GM21723 (cell line): Measurements from ENCODE around the gene APPL2.
"Not testable (repeated sequence)": the region's sequence is repeated elsewhere in the genome, so short reads cannot be mapped to it uniquely, and the experiment has no call there.

Experiments
- ATAC-seq: cut with Tn5 transposase; IDR thresholded peaks from one replicate; pipeline ENCODE4 v1.9.1; 2021; ENCODE audit warnings: mild to moderate bottlenecking, moderate library complexity; ENCODE audit not compliant: unreplicated experiment

The APPL2 gene

DNA sequence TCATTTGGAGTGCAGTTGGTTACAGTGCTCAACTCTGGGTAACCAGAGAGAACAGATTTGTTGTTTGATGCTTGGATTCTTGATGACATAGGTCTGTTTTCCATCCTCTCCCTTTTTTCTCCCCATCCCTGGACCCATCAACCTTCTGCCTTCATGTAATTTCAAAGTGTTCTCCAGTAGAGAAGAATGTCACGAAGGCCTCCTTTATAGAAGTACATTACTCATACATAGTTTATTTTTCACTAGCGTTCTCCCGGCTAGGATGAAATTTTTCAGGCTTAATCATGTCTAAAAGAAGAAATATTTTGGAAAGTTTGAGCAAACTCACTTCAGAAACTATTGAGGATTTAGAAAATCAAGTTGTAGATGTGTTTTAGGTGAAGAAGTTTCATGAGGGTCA, 20.9 kb upstream of the APPL2 start:
- no peak for ATAC-seq

GRCh38 chr12:105256431-105256830, 20.5 kb upstream of the APPL2 start:
- not testable (repeated sequence) for ATAC-seq

DNA sequence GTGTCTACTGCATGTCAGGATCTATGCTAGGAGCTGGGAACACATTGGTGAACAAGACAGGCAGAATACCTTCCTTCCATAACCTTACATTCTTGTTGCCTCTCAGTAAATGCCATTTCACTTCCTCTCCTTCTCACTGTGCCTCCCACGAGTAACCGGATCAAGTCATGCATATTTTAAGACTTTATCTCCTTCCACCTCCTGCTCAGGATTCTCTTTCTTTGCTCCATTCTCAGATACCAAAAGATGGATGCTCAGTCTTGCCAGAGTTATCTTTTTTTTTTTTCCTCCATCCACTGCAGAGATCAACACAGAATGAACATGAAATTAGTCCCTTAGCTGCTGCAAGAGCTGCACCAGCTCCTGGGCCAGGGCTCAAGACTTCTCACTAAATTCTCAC, 20.0 kb upstream of the APPL2 start:
- ATAC-seq, result no peak

GRCh38 chr12:105253866-105254513, 18.0 kb upstream of the APPL2 start:
- no peak for ATAC-seq

DNA sequence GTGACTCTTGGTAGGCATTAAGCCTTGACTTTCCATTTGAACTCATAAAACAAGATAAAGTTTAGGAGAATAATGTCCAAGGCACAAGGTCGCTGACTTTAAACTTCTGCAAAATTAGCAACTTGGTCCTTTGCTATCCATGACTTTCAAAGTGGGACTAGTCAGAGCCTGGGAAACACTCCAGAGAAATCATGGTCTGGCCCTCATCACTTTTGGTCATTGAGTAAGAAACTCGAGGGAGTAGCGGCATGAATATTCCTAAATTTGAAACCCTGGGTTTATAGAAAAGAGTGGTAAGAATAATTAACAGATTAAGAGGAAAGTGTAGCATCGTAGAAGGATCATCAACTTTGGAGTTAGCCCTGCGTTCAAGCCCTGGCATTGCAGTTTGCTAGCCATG, 16.9 kb upstream of the APPL2 start:
- ATAC-seq, result no peak

- not testable (repeated sequence) for ATAC-seq
Observed at GRCh38 chr12:105245776-105246427, 9.9 kb upstream of the APPL2 start.

GRCh38 chr12:105245291-105245690, 9.3 kb upstream of the APPL2 start:
- no peak for ATAC-seq

- no peak for ATAC-seq
Observed at GRCh38 chr12:105240228-105240627, 4.3 kb upstream of the APPL2 start.

GRCh38 chr12:105239304-105239703, 3.3 kb upstream of the APPL2 start:
- ATAC-seq, result no peak

DNA sequence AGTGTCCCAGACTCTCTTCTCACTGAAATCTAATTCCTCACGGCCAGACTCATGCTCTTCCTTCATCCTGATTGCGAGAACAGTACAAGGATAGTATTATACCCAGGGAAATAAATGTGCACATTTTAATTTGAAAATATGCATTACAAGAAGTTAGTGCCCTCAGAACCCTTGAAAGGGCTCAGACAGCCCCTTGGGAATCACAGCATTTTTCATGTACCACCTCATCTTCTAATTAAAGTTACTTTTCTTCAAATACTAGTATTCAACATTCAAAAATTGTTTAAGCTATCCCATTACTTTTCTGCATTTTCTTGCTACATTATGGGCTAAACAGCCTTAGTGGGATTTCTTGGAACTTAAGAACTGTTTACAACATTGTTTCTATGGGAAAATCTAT, 1.7 kb upstream of the APPL2 start:
- no peak for ATAC-seq

- peak; percentile 23 for ATAC-seq
Observed at GRCh38 chr12:105235281-105235731, 668 bp downstream of the APPL2 start.

DNA sequence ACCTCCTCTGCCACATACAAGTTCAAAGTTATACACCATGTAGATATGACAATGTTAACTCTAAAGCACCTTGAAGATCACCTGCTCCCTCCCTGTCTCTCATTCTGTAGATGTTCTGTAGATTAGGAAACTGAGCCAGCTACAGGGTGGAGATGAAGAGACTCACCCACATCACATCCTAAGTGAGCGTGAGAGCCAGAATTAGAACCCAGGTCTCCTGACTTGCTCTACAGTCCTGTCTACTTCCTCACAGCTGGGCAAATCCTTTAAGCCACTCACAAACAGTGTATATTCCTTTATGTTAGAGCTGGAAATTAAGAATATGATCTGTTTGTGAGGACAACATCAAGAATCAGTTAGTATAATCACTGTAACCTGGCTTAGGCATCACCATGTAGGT, 1.8 kb downstream of the APPL2 start:
- no peak for ATAC-seq

DNA sequence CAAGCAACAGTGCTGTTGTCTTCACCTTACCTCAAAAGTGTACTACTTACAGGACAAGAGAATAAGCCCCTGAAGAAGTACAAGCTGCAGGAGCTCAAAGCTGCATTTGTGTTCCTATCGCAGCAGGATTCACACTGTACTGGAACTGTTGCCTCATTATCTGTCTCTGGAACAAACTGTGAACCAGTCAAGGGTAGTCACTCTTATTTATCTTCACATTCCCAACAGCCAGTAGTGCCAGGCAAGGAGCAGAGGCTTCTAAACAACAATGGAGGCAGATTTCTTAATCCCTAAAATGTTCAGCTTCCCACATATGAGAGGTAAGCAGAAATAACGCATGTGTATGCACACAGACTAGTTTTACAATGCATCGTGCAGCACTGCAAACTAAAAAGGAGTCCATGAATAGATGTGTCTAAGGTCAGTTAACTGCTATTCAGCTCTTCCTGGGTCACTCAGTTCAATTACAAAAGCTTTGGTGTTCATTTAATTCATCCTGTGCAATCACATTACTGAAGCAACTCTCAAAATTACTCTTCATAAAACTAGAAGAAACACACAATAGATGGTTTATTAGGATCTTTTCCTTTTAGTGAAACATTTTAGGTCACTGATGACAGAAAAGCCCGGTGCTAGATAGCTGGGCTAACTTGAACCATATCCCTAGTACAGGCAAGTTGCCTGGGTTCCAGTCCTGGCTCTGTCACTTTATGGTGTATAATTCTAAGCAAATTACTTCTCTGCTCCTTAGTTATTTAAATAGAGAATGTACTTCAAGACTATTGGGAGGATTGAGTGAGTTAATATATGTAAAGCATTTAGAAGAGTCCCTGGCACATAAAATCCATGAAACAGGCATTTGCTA, 2.7 kb downstream of the APPL2 start:
- ATAC-seq, result no peak

- no peak for ATAC-seq
Observed at GRCh38 chr12:105231396-105231795, 4.6 kb downstream of the APPL2 start.

DNA sequence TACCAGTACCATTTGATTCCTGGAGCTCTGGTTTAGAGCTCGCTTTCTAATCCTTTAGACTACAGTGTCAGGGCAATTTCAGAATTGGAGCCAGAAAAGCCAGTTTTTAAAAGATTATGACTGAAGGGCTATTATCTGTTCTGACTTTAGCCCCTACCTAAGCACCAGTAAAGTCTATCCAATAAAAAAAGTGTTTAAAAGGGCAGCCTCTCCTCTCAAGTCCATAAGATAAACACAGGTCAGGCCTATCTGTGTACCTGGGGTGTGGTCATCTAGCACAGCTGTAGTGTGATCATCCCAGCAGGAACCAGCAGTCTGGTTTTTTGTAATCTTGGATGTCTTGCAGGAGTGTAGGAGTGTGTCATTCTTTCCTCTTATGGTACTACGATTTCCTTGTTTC, 6.6 kb downstream of the APPL2 start:
- no peak for ATAC-seq

DNA sequence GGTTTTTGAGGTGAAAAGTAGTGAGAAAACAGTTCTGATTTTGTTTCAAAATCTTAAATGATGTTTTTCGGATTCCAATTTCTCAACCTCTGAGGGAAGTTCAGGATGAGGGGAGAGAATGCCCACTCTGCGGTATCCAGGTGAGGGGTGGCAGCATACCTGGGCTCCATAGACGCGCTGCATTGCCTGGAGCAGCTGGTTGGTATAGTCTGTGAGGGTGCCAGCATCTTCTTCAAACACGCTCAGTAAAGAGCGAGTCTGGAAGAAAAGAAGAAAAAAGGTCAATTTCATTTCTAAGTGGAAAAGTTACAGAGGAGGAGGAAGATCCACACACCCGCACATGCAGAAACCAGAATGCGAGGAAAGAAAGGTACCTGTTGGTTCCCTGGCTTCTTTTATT, 7.0 kb downstream of the APPL2 start:
- ATAC-seq, result no peak

DNA sequence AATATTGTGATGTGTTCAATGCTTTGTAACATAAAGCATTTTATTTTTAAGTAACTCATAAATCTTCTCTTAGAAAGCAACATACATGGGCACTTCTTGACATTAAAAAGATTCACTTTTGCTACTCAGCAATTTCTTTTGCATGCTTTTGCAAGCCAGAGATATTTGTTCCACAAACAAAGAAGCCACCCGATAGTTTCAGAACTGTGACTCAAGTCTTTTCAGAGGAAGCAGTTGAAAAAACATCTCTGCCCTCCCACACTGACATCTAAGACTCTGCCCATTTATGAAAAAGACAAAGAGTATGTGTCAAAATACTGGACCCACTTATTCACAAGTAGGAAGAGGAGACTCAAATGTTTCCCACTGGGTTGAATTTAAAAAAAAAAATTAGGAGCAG, 7.5 kb downstream of the APPL2 start:
- no peak for ATAC-seq

GRCh38 chr12:105227879-105228278, 8.1 kb downstream of the APPL2 start:
- ATAC-seq, result no peak

GRCh38 chr12:105226219-105226618, 9.8 kb downstream of the APPL2 start:
- peak; percentile 63 for ATAC-seq

GRCh38 chr12:105225505-105226015, 10.4 kb downstream of the APPL2 start:
- no peak for ATAC-seq

GRCh38 chr12:105224399-105224798, 11.6 kb downstream of the APPL2 start:
- ATAC-seq, result no peak

- ATAC-seq, result no peak
Observed at GRCh38 chr12:105223884-105224283, 12.1 kb downstream of the APPL2 start.
